Colonic mucosa (tissue), 4 donors: ENCODE measurements around the gene BRINP2. TPM values are rescaled to one million over a fixed set of nuclear protein-coding genes. Genes with fewer than 3 reads are reported as not detected.

Experiments used
- DNase-seq: peaks from one replicate; pipeline ENCODE4 v3.0.0-alpha.2; 2020
- H3K27ac ChIP-seq: fragments of 200-600 bp; one replicate; pipeline ENCODE4 v1.8.0; 2021
- H3K27me3 ChIP-seq: fragments of 200-600 bp; one replicate; pipeline ENCODE4 v1.8.0; 2021
- H3K36me3 ChIP-seq: fragments of 200-600 bp; one replicate; pipeline ENCODE4 v1.8.0; 2021
- H3K4me1 ChIP-seq: fragments of 200-600 bp; one replicate; pipeline ENCODE4 v1.8.0; 2021; ENCODE audit warnings: mild to moderate bottlenecking
- H3K4me3 ChIP-seq: fragments of 200-600 bp; one replicate; pipeline ENCODE4 v1.8.0; 2021
- H3K9ac ChIP-seq, 2 donors: one replicate each; pipeline ENCODE4 v1.7.0; 2013; ENCODE audit warnings: control low read depth in 2 of 2, low read depth in 2 of 2, low read length in 2 of 2
- H3K9me3 ChIP-seq: fragments of 200-600 bp; one replicate; pipeline ENCODE4 v1.8.0; 2021
- CTCF ChIP-seq: fragments of 200-600 bp; IDR thresholded peaks from one replicate; pipeline ENCODE4 v1.8.0; 2022; ENCODE audit warnings: antibody characterized with exemption, mild to moderate bottlenecking
- intact Hi-C: fragments of 100-400 bp; cut with DNase I; formaldehyde crosslinking; loops from one replicate; pipeline ENCODE4 v1.14.1; 2022
- total RNA-seq, 2 donors: library from RNA; stranded (reverse); fragmentation: NEBNext Ultra II Directional in 1 of 2; extraction: Animal tissue kit (Norgen Biotek cat#: 25700) in 1 of 2; gene quantifications; one replicate each; pipeline ENCODE4 v1.2.1, GENCODE V29; 2021
- donor health status: healthy.
- donor health status: DM: no; HTN: no; CAD: no.
- donor health status: DM: no; HTN: no; CAD: no.

Gene BRINP2
- total RNA-seq, 2 donors from 2014 or later: not detected

- no peak for DNase-seq
- Histone ChIP-seq H3K36me3 (no peaks in the 10 kb centered on the region), H3K9ac (no peak overlapping the region), H3K4me3 (no peak overlapping the region), H3K4me1 (no peaks in the 10 kb centered on the region), H3K27ac (no peak overlapping the region), H3K27me3 (peaks cover 26% of the 10 kb centered on the region), H3K9me3 (no peaks in the 10 kb centered on the region)
- no peak for TF ChIP-seq CTCF
- intact Hi-C loops: no loop called here
These were observed 4.3 kb downstream of the BRINP2 start for GRCh38 chr1:177174921-177175634.

- Histone ChIP-seq H3K4me3 (no peak overlapping the region), H3K27me3 (peaks cover 6% of the 10 kb centered on the region)
- no peak for DNase-seq
These were observed 10.5 kb downstream of the BRINP2 start for GRCh38 chr1:177181280-177181630.

GRCh38 chr1:177181631-177182291 lies 11.0 kb downstream of the BRINP2 start:
- no peaks in the 10 kb centered on the region for H3K4me1 ChIP-seq
- peak; percentile 45 for DNase-seq
- no peak overlapping the region for H3K9ac ChIP-seq
- intact Hi-C loops: loop anchor here (5.0 kb wide), 1 partner anchor 284 kb away; no protein-coding TSS in a partner anchor
- H3K27ac ChIP-seq: no peak overlapping the region
- H3K4me3 ChIP-seq: no peak overlapping the region
- H3K36me3 ChIP-seq: no peaks in the 10 kb centered on the region
- H3K27me3 ChIP-seq: peaks cover 6% of the 10 kb centered on the region
- no peaks in the 10 kb centered on the region for H3K9me3 ChIP-seq
- peak; percentile 68 for TF ChIP-seq CTCF

More at GRCh38 chr1:177181280-177181630, 10.5 kb downstream of the BRINP2 start:
- Histone ChIP-seq H3K9ac (no peak overlapping the region), H3K4me1 (no peaks in the 10 kb centered on the region), H3K36me3 (no peaks in the 10 kb centered on the region), H3K9me3 (no peaks in the 10 kb centered on the region), H3K27ac (no peak overlapping the region)
- intact Hi-C loops: loop anchor here (5.0 kb wide), 1 partner anchor 284 kb away; no protein-coding TSS in a partner anchor
- no peak for TF ChIP-seq CTCF

GRCh38 chr1:177183836-177184235 lies 13.1 kb downstream of the BRINP2 start:
- no peaks in the 10 kb centered on the region for H3K4me1 ChIP-seq
- peaks cover 6% of the 10 kb centered on the region for H3K27me3 ChIP-seq
- no peak overlapping the region for H3K27ac ChIP-seq
- intact Hi-C loops: loop anchor here (5.0 kb wide), 1 partner anchor 287 kb away; no protein-coding TSS in a partner anchor
- no peak overlapping the region for H3K9ac ChIP-seq
- H3K36me3 ChIP-seq: no peaks in the 10 kb centered on the region
- TF ChIP-seq CTCF: no peak
- no peak for DNase-seq
- no peak overlapping the region for H3K4me3 ChIP-seq
- H3K9me3 ChIP-seq: no peaks in the 10 kb centered on the region

GRCh38 chr1:177185209-177185608 lies 14.5 kb downstream of the BRINP2 start:
- Histone ChIP-seq H3K4me3 (no peak overlapping the region), H3K27ac (no peak overlapping the region), H3K9me3 (no peaks in the 10 kb centered on the region), H3K36me3 (no peaks in the 10 kb centered on the region), H3K9ac (no peak overlapping the region), H3K4me1 (no peaks in the 10 kb centered on the region), H3K27me3 (peaks cover 6% of the 10 kb centered on the region)
- no peak for DNase-seq
- TF ChIP-seq CTCF: peak; percentile 34
- intact Hi-C loops: no loop called here
